GM21619 (cell line): ENCODE measurements around the gene LVRN.

ENCODE experiments used
- ATAC-seq: cut with Tn5 transposase; IDR thresholded peaks from one replicate; pipeline ENCODE4 v1.9.1; 2021; ENCODE audit not compliant: unreplicated experiment

Gene LVRN

DNA sequence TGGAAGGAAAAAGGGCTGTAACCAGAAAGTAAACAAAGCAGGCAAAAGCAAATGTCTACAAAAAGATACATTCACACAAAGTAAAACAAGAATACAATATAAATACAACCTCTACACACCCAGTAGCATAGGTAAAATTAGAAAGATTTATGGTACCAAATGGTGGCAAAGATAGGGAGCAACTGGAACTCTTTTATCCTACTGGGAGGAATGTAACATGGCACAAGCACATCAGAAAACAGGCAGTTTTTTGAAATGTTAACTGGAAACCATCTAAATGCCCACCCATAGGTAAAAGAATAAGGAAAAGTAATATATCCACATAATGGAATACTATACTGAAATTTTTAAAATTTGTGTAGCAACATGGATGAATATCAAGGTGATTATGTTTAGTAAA, 61.3 kb downstream of the LVRN start:
- ATAC-seq: no peak

DNA sequence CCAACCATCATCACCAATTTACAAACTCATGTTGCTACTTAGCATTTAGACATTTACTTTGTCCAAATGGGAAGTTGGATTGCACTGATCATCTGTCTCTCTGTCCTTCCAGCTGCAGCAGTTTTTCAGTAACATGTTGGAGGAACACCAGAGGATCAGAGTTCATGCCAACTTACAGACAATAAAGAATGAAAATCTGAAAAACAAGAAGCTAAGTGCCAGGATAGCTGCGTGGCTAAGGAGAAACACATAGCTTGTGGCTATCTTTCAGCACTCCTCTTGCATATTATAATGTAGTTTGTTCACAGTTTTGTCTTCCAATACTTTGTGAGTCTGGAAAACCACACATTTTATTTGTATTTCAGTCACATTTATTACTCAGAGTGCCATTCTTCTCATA, 63.6 kb downstream of the LVRN start:
- ATAC-seq: no peak

DNA sequence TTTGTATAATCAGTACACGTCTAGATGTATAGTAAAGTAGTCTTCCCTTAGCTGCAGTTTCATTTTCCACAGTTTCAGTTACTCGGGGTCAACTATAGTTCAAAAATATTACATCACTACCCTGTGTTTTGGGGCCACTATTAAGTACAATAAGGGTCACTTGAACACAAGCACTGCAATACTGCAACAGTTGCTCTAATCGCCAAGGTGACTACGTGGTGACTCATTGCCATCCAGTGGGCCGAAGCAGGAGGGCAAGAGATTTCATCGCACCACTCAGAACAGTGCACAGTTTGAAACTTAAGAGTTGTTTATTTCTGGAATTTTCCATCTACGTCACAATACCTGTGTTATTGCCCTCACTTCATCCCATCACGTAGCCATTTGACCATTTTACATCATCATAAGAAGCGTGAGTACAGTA, 69.8 kb downstream of the LVRN start, which contains the start of gene ARL14EPL:
TSS of gene ARL14EPL (plus strand) at position 379 of the 424 bp plus-strand sequence. CDS start 18,994 bp downstream, outside the sequence.
- peak; percentile 68 for ATAC-seq

DNA sequence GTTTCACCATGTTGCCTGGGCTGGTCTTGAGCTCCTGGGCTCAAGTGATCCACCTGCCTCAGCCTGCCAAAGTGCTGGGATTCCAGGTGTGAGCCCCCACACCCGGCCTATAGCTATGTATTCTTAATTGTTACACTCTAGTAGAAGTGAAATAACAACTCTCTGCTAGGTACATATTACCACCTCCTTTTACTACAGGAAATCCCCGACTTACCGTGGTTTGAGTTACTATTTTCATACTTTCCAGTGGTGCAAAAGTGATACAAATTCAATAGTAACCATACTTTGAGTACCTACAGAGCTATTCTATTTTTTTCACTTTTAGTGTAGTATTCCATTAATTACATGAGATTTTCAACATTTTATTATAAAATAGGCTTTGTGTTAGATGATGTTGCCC, 70.7 kb downstream of the LVRN start:
- peak; percentile 57 for ATAC-seq

DNA sequence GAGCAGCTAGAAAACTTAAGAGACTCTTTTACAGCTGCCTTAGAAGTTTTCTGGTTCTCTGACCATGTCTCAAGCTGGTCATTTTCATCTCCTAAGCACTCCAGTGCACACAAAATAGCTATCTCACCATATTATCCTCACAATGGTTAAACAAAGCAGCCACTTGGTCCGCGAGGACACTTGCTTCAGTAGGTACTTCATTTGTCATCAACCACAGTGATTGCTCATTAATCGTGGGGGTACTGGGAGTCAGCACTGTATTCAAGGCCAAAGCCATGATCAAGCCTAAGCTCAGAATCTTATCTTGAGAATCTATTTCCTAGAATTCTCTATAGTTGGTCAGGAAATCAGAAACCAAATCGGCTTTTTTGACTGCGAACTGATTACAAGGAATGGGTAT, 72.8 kb downstream of the LVRN start:
- no peak for ATAC-seq

DNA sequence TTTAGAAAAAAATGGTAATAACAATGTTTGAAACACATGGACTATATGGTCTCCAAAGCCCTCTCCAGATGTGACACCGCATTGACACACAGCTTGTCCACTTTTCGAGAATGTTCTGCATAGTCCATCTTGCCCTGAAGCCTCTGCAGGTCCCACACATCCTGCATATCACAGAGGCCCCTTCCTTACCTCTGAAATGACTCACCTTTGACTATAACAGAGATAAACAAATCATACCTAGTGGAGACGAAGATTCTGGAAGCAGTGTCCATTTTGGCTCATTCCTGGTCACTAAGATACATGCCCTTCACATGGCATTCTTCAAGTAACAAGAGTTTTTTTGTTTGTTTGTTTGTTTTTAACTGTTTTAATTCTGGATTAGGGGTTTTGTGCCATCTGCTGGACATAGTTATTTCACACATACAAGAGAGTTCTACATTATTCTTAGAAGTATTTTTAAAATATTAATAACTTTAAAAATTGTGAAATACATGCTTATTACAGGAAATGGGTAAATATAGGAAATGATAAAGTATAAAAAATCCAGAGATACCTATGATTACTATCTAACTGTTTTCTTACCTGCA, 75.1 kb downstream of the LVRN start:
- ATAC-seq: no peak

DNA sequence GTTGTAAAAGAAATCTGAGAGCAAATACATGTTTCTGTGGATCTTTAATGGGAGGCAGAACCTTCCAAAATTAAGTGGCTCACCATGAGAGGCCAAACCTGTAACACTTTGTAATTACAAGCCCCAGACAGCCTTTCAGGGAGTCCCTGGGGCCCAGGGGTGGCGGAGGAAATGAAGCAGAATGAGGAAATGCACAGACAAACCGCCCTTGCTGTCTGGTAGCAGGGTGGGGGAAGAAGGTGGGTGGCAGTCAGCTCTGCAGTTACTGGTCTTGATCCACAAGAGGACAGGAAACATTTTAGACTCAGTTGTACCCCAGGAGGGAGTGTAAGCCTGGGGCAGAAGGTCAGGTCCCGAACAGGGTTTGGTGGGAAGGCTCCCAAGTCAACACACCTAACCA, 76.5 kb downstream of the LVRN start:
- peak; percentile 86 for ATAC-seq

DNA sequence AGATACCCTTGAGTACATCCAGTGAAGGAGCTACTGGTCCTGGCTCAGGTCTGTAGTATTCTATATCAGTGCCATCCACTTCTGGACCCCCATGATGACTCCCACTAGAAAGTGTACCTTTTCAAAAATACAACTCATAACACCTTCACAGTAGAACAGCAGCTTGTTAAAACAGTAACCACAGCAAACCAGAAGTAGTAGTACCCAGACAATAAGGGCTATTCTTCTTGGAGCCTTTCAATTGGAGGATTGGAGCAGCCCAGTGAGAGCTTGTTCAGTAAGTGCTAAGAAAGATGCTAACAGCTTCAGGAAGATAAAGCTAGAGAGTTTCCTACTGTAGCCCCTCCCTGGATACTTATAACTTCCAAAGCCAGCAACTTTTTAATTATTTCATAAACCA, 80.1 kb downstream of the LVRN start:
- ATAC-seq: no peak

DNA sequence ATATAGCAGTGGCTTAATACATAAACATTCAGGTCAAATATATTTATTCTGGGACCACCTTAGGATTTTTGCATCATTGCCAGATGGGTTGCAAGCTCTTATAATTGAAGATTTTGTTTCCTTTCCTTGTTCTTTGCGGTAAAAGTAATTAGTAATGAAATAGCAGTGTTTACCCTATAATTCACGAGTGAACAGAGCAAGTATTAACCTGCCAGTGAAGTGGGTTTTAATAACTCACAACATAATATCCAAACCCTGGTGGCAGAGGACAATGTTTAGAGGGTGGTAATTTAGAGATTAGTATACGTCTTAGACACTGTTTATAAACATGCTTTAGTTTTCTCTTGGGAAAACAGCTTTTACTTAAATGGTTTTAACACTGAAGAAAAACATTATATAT, 81.8 kb downstream of the LVRN start:
- no peak for ATAC-seq

DNA sequence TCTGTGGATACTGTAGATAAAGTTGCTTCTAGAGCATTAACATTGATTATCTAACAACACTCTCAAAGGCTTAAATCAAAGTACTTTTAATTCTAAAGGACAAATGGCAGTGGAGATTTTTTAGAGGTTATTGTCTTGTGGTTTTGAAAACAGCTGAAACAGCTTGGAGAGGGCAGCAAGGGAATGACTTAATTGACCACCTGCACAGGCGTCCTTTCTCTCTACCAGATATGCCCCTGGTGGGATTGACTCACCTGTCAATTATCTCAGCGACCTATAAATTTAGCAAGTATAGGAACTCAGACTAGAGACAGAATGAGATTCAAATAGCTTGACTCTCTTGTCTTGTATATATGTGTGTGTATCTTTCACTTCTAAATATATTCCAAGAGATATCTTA, 83.5 kb downstream of the LVRN start:
- ATAC-seq: no peak

DNA sequence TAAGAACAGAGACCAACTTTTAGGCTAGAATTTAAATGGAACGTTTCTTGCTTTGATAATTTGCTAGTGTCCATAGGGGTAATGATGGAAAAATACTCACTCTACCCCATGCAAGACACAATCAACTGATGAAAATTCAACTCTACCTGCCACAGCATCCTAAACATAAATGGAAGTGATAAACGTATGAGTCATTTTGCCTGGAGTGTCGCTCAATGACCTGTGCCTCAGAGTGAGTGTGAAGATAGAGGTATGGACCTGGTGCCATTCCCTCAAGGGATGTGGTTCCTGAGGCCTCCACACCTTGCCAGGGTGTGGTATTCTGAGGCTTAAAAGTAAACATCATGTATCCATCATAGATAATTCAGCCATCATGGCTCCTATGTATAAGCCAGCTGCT, 84.0 kb downstream of the LVRN start:
- no peak for ATAC-seq

DNA sequence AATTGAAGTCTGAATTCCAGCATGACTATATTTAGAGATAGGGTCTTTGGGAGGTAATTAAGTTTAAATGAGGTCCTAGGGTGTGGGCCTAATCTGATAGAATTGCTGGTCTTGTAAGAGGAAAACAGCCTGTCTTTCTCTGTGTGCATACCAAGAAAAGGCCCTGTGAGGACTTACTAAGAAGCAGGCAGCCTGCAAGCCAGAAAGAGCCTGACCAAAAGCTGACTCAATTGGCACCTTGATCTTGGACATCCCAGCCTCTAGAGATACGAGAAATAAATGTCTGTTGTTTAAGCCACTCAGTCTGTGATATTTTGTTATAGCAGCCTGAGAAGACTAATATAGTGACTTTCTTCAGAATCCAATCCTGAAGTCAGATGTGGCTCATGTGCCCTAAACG, 84.5 kb downstream of the LVRN start:
- no peak for ATAC-seq

DNA sequence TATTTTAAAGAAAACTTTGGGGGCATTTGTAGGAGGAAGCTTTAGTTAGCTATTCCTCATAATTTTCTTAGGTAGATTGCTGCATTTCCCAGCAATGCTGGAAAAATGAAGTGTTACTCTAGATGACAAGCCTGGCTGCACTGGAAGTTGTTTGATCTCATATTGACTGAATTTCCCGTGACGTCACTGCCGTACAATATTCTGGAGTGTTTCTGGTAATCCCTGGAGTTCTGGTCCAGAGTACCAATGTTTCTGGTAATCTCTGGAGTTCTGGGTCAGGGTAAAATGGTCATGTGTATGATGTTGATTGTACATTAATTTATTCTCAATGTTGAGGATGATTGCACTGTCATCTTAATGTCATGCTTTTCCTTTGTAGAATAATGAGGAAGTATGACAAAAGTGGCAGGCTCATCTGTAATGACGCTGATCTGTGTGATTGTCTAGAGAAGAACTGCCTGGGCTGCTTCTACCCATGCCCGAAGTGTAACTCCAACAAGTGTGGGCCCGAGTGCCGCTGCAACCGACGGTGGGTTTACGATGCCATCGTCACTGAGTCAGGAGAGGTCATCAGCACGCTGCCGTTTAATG, 96.2 kb downstream of the LVRN start:
- no peak for ATAC-seq

DNA sequence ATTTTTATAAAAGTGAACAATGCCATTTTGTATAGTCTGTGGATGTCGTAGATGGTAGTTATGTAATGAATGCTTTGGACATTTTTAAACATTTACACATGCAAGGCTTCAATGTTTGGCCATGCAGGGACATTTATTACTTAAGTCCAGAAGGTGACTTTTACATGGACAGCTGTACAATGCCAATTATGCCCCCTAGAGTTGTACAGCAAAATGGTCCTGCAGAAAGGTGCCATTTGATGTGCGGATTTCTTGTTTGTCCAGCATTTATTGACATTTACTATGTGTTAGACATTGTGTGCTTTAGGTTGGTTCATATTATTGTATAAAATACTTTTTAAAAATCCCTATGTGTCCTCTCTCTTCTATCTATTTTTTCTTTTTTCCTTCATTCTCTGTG, 100.1 kb downstream of the LVRN start:
- no peak for ATAC-seq

DNA sequence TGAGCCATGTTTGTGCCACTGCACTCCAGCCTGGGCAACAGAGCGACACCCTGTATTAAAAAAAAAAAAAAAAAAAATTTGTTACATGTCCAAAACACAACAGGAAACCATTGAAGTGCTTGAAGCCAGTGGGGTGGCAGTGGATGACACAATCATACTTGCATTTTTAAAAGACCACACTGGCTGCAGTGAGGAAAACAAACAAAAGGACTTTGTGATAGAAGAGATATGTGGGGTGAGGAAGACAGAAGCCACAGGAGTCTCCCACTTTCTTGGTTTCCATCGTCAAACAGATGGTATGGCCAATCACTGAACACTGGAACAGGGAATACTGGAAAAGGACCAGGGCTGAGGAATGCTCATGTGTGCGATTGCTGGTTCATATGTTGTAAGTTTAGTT, 101.7 kb downstream of the LVRN start:
- no peak for ATAC-seq

DNA sequence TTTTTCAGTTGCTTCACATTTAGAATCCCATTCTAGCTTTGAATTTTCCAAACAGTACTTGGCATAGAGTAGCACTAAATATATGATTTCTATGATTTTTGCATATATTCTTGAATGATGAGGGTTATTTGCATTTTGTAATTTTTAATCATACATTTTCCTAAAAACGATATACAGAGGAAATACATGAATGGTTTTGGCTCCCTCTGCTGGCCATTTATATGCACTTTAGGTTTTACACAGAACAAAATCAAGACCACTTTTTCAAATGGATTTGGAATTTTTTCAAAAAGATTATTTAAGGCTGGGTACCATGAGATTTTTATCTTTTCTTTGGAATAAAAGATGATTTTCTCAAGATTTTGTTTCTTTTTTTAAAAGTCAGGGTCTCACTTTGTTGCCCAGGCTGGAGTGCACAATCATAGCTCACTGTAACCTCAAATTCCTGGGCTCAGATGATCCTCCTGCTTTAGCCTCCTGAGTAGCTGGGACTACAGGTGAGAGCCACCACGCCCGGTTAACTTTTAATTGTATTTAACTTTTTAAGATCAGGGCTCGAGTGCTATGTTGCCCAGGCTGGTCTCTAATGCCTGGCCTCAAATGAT, 105.9 kb downstream of the LVRN start:
- no peak for ATAC-seq

DNA sequence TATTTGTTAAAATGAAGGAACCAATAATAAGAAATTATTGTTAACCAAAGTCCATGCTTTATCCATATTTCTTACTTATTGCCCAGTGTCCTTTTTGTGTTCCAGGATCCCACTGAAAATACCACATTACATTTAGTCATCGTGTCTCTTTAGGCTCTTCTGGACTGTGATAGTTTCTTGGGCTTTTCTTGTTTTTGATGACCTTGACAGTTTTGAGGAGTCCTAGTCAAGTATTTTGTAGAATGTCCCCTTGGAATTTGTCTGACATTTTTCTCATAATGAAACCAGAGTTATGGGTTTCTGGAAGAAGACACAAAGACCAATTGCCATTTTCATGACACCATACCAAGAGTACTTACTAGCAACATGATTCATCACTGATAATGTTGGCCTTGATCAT, 108.9 kb downstream of the LVRN start:
- ATAC-seq: no peak

DNA sequence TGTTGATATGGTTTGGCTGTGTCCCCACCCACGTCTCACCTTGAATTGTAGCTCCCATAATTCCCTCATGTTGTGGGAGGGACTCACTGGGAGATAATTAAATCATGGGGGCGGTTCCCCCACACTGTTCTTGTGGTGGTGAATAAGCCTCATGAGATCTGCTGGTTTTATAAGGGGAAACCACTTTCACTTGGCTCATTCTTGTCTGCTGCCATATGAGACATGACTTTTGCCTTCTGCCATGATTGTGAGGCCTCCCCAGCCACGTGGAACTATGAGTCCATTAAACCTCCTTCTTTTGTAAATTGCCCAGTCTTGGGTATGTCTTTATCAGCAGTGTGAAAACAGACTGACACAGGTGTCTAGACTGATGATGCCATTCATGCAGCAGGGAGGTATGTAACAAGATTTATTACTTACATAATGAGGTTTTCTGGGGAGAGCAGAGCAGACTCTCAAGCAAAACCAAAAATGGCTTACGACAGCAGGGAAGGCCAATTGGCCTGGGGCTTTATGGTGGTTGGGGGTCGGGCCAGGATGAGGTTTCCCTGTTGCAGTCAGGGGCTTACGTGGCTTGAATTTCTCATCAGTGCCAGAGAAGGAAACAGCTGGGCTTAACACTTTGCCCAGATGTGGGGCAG, 113.0 kb downstream of the LVRN start:
- no peak for ATAC-seq

DNA sequence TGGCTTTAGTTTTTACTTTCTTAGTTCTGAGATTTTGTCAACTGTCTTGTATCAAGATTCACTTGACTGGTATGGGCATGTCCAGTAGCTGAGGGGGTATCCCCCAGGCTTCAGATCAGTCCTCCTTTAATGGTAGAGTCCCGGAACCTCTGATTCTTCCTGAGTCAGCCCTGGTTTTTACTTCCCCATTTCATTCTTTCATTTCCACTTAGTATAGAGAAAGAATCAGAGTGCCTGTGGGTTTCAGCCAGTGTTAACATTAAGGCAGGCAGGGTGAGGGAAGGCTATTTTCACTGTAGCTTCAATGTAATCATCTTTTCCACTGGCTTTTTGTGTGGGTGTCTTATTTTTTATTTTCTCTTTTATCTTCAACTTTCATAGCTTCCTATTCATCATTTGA, 114.2 kb downstream of the LVRN start:
- peak; percentile 99 for ATAC-seq
